Endometrium (tissue), 2 donors: ENCODE results near the gene COMMD7.
"Not testable (repeated sequence)": the region's sequence is repeated elsewhere in the genome, so short reads cannot be mapped to it uniquely, and the experiment has no call there.

Experiments used
- FAIRE-seq: peaks from 2 replicates; lab custom pipeline; 2012; peaks lifted over from hg19 to GRCh38; lab: Jason Lieb, UNC
- donor health status: control.
- donor health status: control.

COMMD7 gene

GRCh38 chr20:32728435-32728834 is 14.8 kb downstream of the COMMD7 start:
- FAIRE-seq = not testable (repeated sequence)

GRCh38 chr20:32727683-32728082 is 15.6 kb downstream of the COMMD7 start:
- no peak for FAIRE-seq

GRCh38 chr20:32718749-32719348 is 24.4 kb downstream of the COMMD7 start:
- no peak for FAIRE-seq

GRCh38 chr20:32711346-32711745 is 31.9 kb downstream of the COMMD7 start:
- no peak for FAIRE-seq

GRCh38 chr20:32709632-32710121 is 33.6 kb downstream of the COMMD7 start:
- FAIRE-seq = no peak

- not testable (repeated sequence) for FAIRE-seq
Measured at GRCh38 chr20:32709029-32709631, 34.1 kb downstream of the COMMD7 start.

- no peak for FAIRE-seq
Measured at GRCh38 chr20:32707691-32708581, 35.3 kb downstream of the COMMD7 start.

GRCh38 chr20:32706486-32706885 is 36.8 kb downstream of the COMMD7 start:
- FAIRE-seq = no peak

GRCh38 chr20:32702706-32703425 is 40.4 kb downstream of the COMMD7 start:
- no peak for FAIRE-seq

GRCh38 chr20:32697608-32698007 is 45.7 kb downstream of the COMMD7 start:
- no peak for FAIRE-seq

- FAIRE-seq = no peak
Measured at GRCh38 chr20:32695089-32695488, 48.2 kb downstream of the COMMD7 start.

GRCh38 chr20:32688966-32689365 is 54.3 kb downstream of the COMMD7 start:
- FAIRE-seq = not testable (repeated sequence)

GRCh38 chr20:32687180-32687532 is 56.1 kb downstream of the COMMD7 start:
- no peak for FAIRE-seq

- FAIRE-seq = no peak
Measured at GRCh38 chr20:32686530-32687179, 56.6 kb downstream of the COMMD7 start.

GRCh38 chr20:32685541-32686529 is 57.4 kb downstream of the COMMD7 start:
- FAIRE-seq = no peak

GRCh38 chr20:32682508-32682987 is 60.7 kb downstream of the COMMD7 start:
- no peak for FAIRE-seq

- FAIRE-seq = no peak
Measured at GRCh38 chr20:32681175-32682084, 61.8 kb downstream of the COMMD7 start.

GRCh38 chr20:32680544-32681174 is 62.6 kb downstream of the COMMD7 start:
- no peak for FAIRE-seq

- FAIRE-seq = no peak
Measured at GRCh38 chr20:32678948-32679347, 64.3 kb downstream of the COMMD7 start.
